Cardiac muscle cell (in vitro differentiated cells and primary cell): ENCODE measurements around the gene DNAJC12. TPM values are rescaled to one million over a fixed set of nuclear protein-coding genes. Genes with fewer than 3 reads are reported as not detected.
A peak's percentile ranks its signal among the peaks of the same experiment; 100 is the strongest.
"Not testable (repeated sequence)": the region's sequence is repeated elsewhere in the genome, so short reads cannot be mapped to it uniquely, and the experiment has no call there.

ENCODE experiments used
- DNase-seq, 2 donors: peaks; one replicate each; pipeline versions ENCODE4 v3.0.0 to v3.0.0-alpha.2; 2010 to 2017; ENCODE audit warnings: low read depth in 1 of 2, low spot score in 1 of 2
- H3K27ac ChIP-seq: fragments of 200-600 bp; sonication (generic); 2 replicates; pipeline ENCODE4 v1.5.1; 2016
- H3K27me3 ChIP-seq: fragments of 200-600 bp; sonication (generic); 2 replicates; pipeline ENCODE4 v1.6.0; 2016; ENCODE audit warnings: control low read depth
- H3K36me3 ChIP-seq: fragments of 200-600 bp; sonication (generic); 2 replicates; pipeline ENCODE4 v1.5.1; 2016; ENCODE audit warnings: control low read depth
- H3K4me1 ChIP-seq: fragments of 200-600 bp; sonication (generic); 2 replicates; pipeline ENCODE4 v1.8.1; 2017; ENCODE audit warnings: low read depth, mild to moderate bottlenecking, mixed run types
- H3K4me3 ChIP-seq: fragments of 200-600 bp; sonication (generic); 2 replicates; pipeline ENCODE4 v1.5.1; 2016; ENCODE audit warnings: mild to moderate bottlenecking
- H3K9me3 ChIP-seq: fragments of 200-600 bp; sonication (generic); 2 replicates; pipeline ENCODE4 v1.5.1; 2017; ENCODE audit warnings: low read depth, mild to moderate bottlenecking, control low read depth
- CTCF ChIP-seq: IDR thresholded peaks from 2 replicates; pipeline ENCODE4 v1.5.1; 2012; ENCODE audit warnings: low read depth, mild to moderate bottlenecking, low read length
- polyA plus RNA-seq: library from polyadenylated mRNA; unstranded; fragments of >200 nt; fragmentation: Nextera tagmentation; extraction: Ambion mirVana; gene quantifications from 2 replicates; pipeline ENCODE4 v1.2.1, GENCODE V29; 2016
- total RNA-seq: library from RNA; depleted of rRNA; stranded (reverse); fragments of >200 nt; gene quantifications from 2 replicates; pipeline ENCODE4 v1.2.3, GENCODE V29; 2016

DNAJC12 gene
- total and polyA plus RNA-seq, 2 experiments from 2014 or later = 5.0 to 6.0 TPM

GRCh38 chr10:67764012-67764822 is 73.8 kb downstream of the DNAJC12 start:
- peak overlapping the region; percentile 74 for H3K4me3 ChIP-seq
- H3K27ac ChIP-seq = peak overlapping the region; percentile 95

GRCh38 chr10:67763499-67764011 is 74.4 kb downstream of the DNAJC12 start:
- no peaks in the 10 kb centered on the region for H3K36me3 ChIP-seq
- no peak for TF ChIP-seq CTCF
- no peaks in the 10 kb centered on the region for H3K9me3 ChIP-seq
- H3K27me3 ChIP-seq = no peaks in the 10 kb centered on the region
- peak overlapping the region; percentile 95 for H3K27ac ChIP-seq
- H3K4me1 ChIP-seq = no peaks in the 10 kb centered on the region
- H3K4me3 ChIP-seq = peak overlapping the region; percentile 74
- DNase-seq = peak; percentile 73 to 74

More at GRCh38 chr10:67764012-67764822, 73.8 kb downstream of the DNAJC12 start:
- H3K27me3 ChIP-seq = no peaks in the 10 kb centered on the region
- no peaks in the 10 kb centered on the region for H3K9me3 ChIP-seq
- TF ChIP-seq CTCF = no peak
- peak; percentile 92 to 94 for DNase-seq
- H3K4me1 ChIP-seq = no peaks in the 10 kb centered on the region
- H3K36me3 ChIP-seq = no peaks in the 10 kb centered on the region

- H3K4me3 ChIP-seq, H3K27ac ChIP-seq, H3K36me3 ChIP-seq, H3K4me1 ChIP-seq, DNase-seq, H3K27me3 ChIP-seq, H3K9me3 ChIP-seq: not testable (repeated sequence)
These were observed 75.4 kb downstream of the DNAJC12 start for GRCh38 chr10:67762567-67762966.

GRCh38 chr10:67760272-67760671 is 77.7 kb downstream of the DNAJC12 start:
- TF ChIP-seq CTCF = no peak
- H3K4me3 ChIP-seq = no peak overlapping the region
- no peak for DNase-seq
- H3K36me3 ChIP-seq = no peaks in the 10 kb centered on the region
- no peaks in the 10 kb centered on the region for H3K27me3 ChIP-seq
- H3K27ac ChIP-seq = no peak overlapping the region
- H3K9me3 ChIP-seq = no peaks in the 10 kb centered on the region
- no peaks in the 10 kb centered on the region for H3K4me1 ChIP-seq

Other genes with a start within 250 kb of the DNAJC12 start
- 27.9 and 71.7 TPM in 2 replicates for gene CTNNA3, start 142.0 kb downstream of the DNAJC12 start, total RNA-seq
- 55.8 and 83.6 TPM in 2 replicates for gene CTNNA3, start 142.0 kb downstream of the DNAJC12 start, polyA plus RNA-seq
- gene SIRT1, start 46.5 kb upstream of the DNAJC12 start, total RNA-seq = 12.7 and 17.4 TPM in 2 replicates
- gene SIRT1, start 46.5 kb upstream of the DNAJC12 start, polyA plus RNA-seq = 19.5 and 20.7 TPM in 2 replicates
- gene HERC4, start 237.1 kb upstream of the DNAJC12 start, total RNA-seq = 30.3 and 38.7 TPM in 2 replicates
- gene HERC4, start 237.1 kb upstream of the DNAJC12 start, polyA plus RNA-seq = 35.1 and 60.2 TPM in 2 replicates